Measurements from ENCODE around the gene ZBTB7A.

ZBTB7A gene

DNA sequence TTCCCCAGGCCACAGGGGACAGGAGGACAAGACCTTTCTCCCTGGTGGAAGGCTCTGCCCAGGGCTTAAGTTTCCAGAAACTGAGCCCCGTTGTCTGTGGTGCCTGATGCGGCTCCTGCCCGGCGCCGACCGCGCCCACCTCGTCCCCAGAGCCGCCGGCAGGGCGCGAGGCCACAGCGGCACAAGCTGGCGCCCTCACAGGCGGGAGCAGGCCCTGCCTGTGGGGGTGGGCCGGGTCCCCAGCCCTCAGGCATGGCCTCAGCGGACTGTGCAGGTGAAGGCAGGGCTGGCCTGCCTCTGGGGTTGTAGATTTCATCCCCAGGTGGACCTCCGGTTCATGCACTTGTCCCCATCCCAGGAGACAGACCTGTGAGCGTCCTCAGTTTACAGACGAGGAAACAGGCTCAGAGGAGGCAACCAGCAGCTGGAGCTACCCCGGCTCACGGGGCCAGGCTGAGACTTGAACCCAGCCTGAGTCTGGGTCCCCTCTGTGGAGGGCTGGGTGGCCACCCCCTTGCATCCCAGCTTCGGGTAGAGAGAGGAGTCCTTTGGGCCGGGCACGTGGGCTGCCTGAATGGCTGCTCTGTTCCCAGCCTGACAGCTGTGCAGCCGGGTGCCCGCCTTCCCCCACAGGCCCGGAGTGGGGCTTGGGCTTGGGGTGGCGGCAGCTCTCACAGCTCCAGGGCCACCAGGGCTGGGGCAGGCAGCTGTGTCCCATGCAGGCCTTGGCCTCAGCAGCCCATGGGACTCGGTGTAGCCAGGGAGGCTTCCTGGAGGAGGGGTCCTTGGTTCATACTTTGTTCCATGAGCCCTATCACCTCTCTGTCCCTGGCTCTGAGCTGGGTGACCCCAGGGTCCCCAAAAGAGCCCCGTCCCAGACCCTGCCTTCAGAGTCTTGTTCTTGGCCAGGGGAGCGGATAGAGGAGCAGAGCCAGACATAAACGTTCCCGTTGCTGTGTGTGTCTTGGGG, 32.4 kb downstream of the ZBTB7A start:
- no peak for DNase-seq

- no peak for DNase-seq
Observed at GRCh38 chr19:4033028-4033956, 33.4 kb downstream of the ZBTB7A start.

GRCh38 chr19:4032436-4032835, 34.3 kb downstream of the ZBTB7A start:
- DNase-seq = no peak

DNA sequence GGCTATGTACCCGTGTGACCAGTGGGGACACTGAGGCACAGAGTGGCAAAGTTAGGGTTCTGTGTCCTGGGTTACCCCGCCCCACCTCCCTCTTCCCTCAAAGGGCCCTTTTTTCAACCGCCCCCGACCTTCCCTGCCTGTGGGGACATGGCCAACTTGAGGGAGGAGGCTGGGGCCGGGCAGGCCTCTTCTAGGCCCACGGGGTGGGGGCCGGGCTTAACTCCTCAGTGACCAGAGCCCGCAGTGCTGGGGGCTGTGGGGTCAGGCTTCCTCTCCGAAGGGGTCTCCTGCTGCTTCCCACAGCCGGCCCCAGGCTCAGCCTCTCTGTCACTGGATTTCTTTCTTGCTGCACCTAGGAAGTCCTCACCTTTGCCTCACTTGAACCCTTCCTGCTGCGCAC, 35.3 kb downstream of the ZBTB7A start:
- DNase-seq = no peak

DNA sequence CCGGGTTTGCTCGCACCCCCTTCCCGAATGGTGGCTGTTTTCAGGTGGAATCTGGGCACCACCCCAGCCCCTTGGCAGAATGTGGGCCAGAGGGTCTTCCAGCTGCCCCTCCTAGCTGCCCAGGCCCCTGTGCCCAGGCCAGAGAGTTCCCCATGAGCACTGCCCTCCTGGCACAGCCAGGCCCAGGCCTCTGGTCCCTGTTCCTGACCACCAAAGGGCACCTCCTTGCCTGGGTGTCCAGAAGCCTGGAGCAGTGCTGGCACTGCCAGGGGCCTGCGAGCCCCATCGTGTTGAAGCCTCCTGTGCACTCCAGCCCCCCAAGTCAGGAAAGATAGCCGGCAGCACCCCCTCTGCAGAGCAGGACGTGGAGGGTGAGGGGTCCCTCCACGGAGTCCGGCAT, 35.7 kb downstream of the ZBTB7A start:
- no peak for DNase-seq

DNA sequence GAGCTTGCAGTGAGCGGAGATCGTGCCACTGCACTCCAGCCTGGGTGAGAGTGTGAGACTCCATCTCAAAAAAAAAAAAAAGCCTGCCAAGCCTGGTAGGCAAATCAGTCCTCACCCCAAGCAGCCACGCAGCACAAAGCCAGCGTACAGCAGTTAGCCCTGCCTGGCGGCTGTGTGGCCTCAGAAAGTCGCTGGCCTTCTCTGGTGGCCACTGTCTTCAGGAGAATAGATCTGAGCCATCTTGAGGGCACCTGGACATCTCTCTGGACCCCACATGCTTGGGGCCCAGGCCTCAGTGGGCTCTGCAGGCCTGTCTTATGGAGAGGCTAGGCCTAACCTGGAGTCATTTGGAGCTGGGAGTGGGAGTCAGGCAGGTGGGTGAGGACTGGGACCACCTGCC, 36.1 kb downstream of the ZBTB7A start:
- DNase-seq = no peak

DNA sequence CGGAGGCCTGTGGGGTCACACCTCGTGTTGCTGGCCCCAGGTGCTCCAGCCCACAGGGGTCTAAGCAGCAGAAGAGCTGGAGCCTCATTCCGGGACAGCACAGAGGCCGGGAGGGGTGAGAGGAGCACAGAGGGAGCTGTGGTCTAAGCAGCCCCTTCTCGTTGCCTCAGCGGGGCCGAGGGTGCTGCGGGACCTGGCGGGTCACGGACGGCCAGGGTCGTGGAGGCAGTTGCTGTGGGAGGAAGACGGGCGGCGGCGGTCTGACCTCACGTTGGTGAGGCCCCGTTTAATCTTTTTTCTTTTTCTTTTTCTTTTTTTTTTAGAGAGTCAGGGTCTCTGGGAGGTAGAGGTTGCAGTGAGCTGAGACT, 37.5 kb downstream of the ZBTB7A start:
- DNase-seq = no peak

DNA sequence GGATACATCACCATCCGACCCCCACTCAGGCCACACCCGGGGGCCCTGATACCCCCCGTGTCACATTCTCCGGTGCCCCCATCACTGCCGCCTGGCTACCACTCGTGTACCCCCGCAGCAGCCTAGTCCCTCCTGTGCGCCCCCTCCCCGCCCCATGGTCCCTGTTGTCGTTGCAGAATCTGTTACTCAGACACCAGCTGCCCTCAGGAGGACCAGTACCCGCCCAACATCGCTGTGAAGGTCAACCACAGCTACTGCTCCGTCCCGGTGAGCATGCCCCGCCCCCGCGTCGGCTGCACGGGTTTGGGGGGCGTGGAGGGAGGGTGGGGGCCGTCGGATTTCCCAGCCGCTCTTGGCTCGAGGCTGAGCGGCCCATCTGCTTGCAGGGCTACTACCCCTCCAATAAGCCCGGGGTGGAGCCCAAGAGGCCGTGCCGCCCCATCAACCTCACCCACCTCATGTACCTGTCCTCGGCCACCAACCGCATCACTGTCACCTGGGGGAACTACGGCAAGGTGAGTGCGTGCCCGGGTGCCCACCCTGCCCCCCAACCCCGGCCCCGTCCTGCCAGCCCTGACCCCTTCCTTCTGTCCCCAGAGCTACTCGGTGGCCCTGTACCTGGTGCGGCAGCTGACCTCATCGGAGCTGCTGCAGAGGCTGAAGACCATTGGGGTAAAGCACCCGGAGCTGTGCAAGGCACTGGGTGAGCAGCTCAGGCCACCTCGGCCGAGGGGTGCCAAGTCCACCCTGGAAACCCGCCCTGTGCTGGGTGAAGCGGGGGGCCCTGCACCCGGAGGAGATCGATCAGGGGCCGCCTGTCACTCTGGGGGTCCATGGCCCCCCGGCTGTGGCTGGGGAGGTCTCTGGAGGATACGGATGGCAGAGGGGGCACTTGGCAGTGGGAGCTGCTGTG, 38.1 kb downstream of the ZBTB7A start:
- no peak for DNase-seq

DNA sequence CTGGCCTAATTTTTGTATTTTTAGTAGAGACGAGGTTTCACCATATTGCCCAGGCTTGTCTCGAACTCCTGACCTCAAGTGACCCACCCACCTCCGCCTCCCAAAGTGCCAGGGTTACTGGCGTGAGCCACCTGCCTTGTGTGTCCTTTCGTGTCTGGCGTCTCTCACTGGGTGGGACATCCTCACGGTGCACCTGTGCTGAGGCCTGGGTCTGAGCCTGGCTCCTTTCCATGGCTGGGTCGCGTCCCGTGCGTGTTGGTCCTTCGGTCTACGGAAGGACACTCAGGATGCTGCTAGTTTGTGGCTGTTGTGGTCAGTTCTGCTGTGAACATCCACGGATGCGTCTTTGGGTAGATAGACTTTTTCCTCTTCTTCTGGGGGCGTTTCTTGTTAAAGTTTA, 39.6 kb downstream of the ZBTB7A start:
- no peak for DNase-seq

GRCh38 chr19:4025317-4025716, 41.4 kb downstream of the ZBTB7A start:
- DNase-seq = no peak

DNA sequence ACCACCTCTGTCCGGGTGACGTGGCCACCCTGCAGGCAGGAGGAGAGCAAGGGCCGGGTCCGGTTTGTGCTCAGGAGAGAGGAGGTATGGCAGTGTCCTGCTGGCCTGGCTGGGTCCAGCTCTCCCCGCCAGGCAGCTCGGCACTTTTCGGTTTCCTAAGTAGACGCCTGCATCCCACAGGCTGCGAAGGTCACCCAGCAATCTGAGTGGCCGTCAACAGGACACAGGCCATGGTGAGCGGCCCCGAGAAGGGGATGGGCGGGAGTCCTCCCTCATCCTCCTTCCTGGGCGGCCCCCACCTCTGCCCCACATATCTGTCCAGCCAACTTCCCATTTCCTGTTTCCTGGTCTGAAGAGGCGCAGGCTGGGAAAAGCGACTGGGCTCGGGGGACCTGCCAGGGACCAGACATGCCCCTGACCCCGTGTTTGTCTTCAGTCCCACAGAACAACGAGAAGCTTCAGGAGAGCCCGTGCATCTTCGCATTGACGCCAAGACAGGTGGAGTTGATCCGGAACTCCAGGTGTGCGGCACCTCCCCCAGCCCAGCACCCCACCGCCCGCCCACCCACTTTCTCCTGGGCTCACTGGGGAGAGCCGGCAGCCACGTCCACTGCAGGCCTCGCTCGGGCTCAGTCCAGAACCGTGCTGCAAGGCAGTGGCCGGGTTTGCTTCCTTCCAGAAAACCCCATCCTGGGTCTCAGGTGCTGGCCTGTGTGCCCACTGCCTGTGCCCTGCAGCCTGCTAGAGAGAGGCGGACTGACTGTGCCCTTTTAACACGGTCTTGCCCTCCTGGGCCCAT, 42.9 kb downstream of the ZBTB7A start:
- no peak for DNase-seq

GRCh38 chr19:4019578-4019977, 47.1 kb downstream of the ZBTB7A start:
- DNase-seq = no peak

DNA sequence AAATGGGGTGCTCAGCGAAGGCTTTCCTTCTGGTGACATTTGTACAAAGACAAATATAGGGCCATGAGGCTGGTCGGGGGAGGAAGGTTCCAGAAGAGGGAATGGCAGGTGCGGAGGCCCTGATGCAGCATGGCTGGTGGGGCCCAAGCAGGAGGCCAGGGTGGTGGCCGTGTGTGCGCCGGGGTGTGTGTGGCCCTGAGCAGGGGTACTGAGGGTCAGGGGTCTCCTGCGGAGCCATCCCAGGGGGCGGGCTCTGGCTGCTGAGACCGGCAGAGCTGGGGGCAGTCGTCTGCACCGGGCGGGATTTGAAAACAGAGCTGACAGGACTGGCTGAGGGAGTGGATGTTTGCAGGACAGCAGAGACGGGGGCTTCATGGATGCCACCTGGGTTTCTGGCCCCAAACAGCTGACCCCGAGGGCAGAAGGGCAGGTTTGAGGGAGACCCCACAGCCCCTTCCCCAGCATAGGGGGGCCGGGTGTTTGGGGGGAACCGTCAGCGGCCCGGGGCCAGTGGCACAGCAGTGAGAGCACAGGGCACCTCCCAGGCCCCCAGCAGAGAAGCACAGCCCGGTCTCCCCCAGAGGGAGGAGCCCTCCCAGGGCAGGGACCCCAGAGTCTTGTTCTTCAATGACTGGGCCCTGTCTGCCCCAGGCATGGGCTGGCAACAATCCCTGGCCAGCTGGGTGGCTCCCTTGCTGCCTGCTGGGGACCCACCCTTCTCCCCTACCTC, 47.8 kb downstream of the ZBTB7A start:
- DNase-seq = no peak

- no peak for DNase-seq
Observed at GRCh38 chr19:4018140-4018613, 48.5 kb downstream of the ZBTB7A start.

GRCh38 chr19:4016903-4017638, 49.6 kb downstream of the ZBTB7A start:
- no peak for DNase-seq

- no peak for DNase-seq
Observed at GRCh38 chr19:4016486-4016885, 50.2 kb downstream of the ZBTB7A start.

DNA sequence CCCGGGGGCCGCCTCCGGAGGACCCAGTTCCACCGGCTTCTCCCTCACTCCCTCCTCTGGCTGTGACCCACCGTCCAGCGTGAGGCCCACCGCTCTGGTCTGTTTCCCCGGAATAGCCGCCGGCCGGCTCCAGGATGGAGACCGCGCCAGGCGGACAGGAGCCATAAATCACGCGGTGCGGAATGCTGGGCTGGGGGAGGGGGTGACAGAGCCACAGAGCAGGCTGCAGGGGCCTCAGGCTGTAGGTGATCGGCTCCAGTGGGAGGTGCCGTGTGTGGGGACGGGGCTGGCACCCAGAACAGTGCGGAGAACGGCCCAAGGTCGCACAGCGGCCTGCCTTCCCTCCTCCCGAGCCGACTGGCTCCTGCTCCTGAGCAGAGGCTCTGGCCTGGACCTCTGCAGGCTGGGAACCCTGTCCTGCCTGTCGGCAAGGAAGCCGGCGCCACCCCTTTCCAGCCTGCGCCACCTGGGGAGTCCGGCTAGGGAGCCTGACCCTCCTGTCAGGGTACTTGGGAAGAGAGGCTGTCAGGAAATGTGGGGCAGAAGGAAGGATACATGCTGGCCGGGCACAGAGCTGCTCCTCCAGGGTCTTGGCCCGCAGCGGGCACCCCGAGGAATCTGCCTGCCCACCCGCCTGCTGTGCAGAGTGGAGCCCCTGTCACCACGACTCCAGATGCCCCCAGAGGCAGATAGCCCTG, 50.8 kb downstream of the ZBTB7A start:
- DNase-seq = no peak

DNA sequence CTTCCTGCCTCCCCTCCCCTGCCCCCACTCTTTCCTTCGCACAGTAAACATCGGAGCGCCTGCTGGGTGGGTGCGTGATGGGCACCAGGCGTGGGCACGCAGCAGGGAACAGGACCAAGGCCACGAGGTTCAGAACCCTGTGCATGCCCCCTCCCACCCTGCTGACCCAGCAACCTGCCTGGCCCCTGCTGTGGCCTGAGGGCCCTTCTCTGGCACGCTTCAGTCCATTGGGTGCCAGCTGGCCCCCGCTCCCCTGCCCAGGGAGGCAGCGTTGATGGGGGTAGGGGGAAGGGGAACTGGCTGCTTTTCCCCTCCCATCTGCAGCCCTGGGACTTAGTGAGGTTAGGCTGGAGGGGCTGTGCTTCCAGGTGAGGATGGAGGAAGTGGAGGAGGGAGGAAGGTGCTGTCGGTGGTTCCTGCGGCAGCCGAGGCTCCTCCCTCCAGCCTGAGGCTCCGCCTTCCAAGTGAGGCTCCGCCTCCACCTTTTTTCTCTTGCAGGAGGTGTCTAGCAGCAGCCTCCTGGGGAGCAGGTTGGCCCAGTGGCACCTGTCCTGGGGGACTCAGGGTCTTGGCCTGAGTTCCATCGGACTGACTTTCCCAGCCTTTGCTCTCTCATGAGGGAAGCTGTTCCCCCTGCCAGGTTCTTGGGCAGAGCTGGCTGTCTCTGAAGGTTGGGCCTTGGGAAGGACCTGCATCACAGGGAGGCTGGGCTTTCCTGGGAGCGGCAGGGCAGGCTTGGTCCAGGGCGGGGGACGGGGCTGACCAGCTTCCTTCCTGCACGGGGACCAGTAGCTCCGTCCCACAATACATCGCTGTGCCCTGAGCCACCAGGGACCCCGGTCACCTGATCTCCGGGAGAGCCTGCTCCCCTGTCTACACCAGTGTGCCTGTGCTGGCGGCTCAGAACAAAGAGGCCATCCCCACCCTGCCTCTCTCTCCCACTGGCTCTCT, 51.9 kb downstream of the ZBTB7A start:
- DNase-seq = peak; percentile 51
